ENCODE measurements around the gene STX11.
"Not testable (repeated sequence)": the region's sequence is repeated elsewhere in the genome, so short reads cannot be mapped to it uniquely, and the experiment has no call there.

STX11 gene

GRCh38 chr6:144181639-144182038, 31.3 kb downstream of the STX11 start:
- Histone ChIP-seq H3K4me3 (ENCODE audit: low read depth, low read length) (no peak overlapping the region), H3K36me3 (ENCODE audit: control insufficient read depth, insufficient read depth, low read length) (no peaks in the 10 kb centered on the region), H3K4me2 (ENCODE audit: low read length) (no peak overlapping the region), H3K27ac (no peak overlapping the region), H3K9ac (no peak overlapping the region), H2AFZ (no peak overlapping the region), H3K9me3 (ENCODE audit: control insufficient read depth, low read length) (no peaks in the 10 kb centered on the region), H3K79me2 (no peaks in the 10 kb centered on the region), H3K4me1 (no peaks in the 10 kb centered on the region), H3K27me3 (ENCODE audit: control insufficient read depth, insufficient read depth, low read length) (no peaks in the 10 kb centered on the region)
- no peak for TF ChIP-seq CTCF (IDR thresholded peaks at IDR 0.05)

- not testable (repeated sequence) for H3K36me3 ChIP-seq (ENCODE audit: control insufficient read depth, insufficient read depth, low read length); H3K27ac ChIP-seq; H3K4me2 ChIP-seq (ENCODE audit: low read length); H3K27me3 ChIP-seq (ENCODE audit: control insufficient read depth, insufficient read depth, low read length); H2AFZ ChIP-seq; H3K4me3 ChIP-seq (ENCODE audit: low read depth, low read length); H3K9ac ChIP-seq; H3K79me2 ChIP-seq; H3K4me1 ChIP-seq; H3K9me3 ChIP-seq (ENCODE audit: control insufficient read depth, low read length)
Observed at GRCh38 chr6:144184186-144184585, 33.9 kb downstream of the STX11 start.

GRCh38 chr6:144185133-144185836, 35.0 kb downstream of the STX11 start:
- H3K27ac ChIP-seq: no peak overlapping the region
- no peaks in the 10 kb centered on the region for H3K36me3 ChIP-seq (ENCODE audit: control insufficient read depth, insufficient read depth, low read length)
- H3K4me2 ChIP-seq (ENCODE audit: low read length): no peak overlapping the region
- no peak for TF ChIP-seq CTCF (IDR thresholded peaks at IDR 0.05)
- no peaks in the 10 kb centered on the region for H3K4me1 ChIP-seq
- H2AFZ ChIP-seq: no peak overlapping the region
- no peaks in the 10 kb centered on the region for H3K9me3 ChIP-seq (ENCODE audit: control insufficient read depth, low read length)
- no peaks in the 10 kb centered on the region for H3K27me3 ChIP-seq (ENCODE audit: control insufficient read depth, insufficient read depth, low read length)
- H3K9ac ChIP-seq: no peak overlapping the region
- no peaks in the 10 kb centered on the region for H3K79me2 ChIP-seq
- H3K4me3 ChIP-seq (ENCODE audit: low read depth, low read length): no peak overlapping the region

- Histone ChIP-seq H2AFZ (no peak overlapping the region), H3K9me3 (ENCODE audit: control insufficient read depth, low read length) (no peaks in the 10 kb centered on the region), H3K4me3 (ENCODE audit: low read depth, low read length) (no peak overlapping the region), H3K4me2 (ENCODE audit: low read length) (no peak overlapping the region), H3K27me3 (ENCODE audit: control insufficient read depth, insufficient read depth, low read length) (no peaks in the 10 kb centered on the region), H3K79me2 (no peaks in the 10 kb centered on the region), H3K9ac (no peak overlapping the region), H3K27ac (no peak overlapping the region), H3K4me1 (no peaks in the 10 kb centered on the region), H3K36me3 (ENCODE audit: control insufficient read depth, insufficient read depth, low read length) (no peaks in the 10 kb centered on the region)
- no peak for TF ChIP-seq CTCF (IDR thresholded peaks at IDR 0.05)
Observed at GRCh38 chr6:144186817-144187625, 36.7 kb downstream of the STX11 start.

GRCh38 chr6:144189351-144189750, 39.0 kb downstream of the STX11 start:
- Histone ChIP-seq H3K79me2 (no peaks in the 10 kb centered on the region), H2AFZ (no peak overlapping the region), H3K27ac (no peak overlapping the region), H3K4me3 (ENCODE audit: low read depth, low read length) (no peak overlapping the region), H3K4me2 (ENCODE audit: low read length) (no peak overlapping the region), H3K9me3 (ENCODE audit: control insufficient read depth, low read length) (no peaks in the 10 kb centered on the region), H3K36me3 (ENCODE audit: control insufficient read depth, insufficient read depth, low read length) (no peaks in the 10 kb centered on the region), H3K9ac (no peak overlapping the region), H3K27me3 (ENCODE audit: control insufficient read depth, insufficient read depth, low read length) (no peaks in the 10 kb centered on the region), H3K4me1 (no peaks in the 10 kb centered on the region)
- no peak for TF ChIP-seq CTCF (IDR thresholded peaks at IDR 0.05)
